Smooth muscle cell (in vitro differentiated cells): ENCODE data around the gene TPH2. TPM values are rescaled to one million over a fixed set of nuclear protein-coding genes. Genes with fewer than 3 reads are reported as not detected.
A peak's percentile ranks its signal among the peaks of the same experiment; 100 is the strongest.

ENCODE experiments used
- DNase-seq: peaks from one replicate; lab custom pipeline; 2025; ENCODE audit not compliant: unreplicated experiment; lab: John Stamatoyannopoulos, UW
- H2AFZ ChIP-seq: fragments of 200-600 bp; sonication (generic); 2 replicates; pipeline ENCODE4 v1.6.0; 2016; ENCODE audit warnings: antibody characterized with exemption, low read depth, mild to moderate bottlenecking
- H3F3A ChIP-seq: fragments of 200-600 bp; sonication (generic); 2 replicates; pipeline ENCODE4 v1.6.0; 2017; ENCODE audit warnings: antibody characterized with exemption, low read depth
- H3K27ac ChIP-seq: fragments of 200-600 bp; sonication (generic); 2 replicates; pipeline ENCODE4 v1.5.1; 2016; ENCODE audit warnings: low read depth, mild to moderate bottlenecking
- H3K27me3 ChIP-seq: fragments of 200-600 bp; sonication (generic); 2 replicates; pipeline ENCODE4 v1.6.1; 2016; ENCODE audit warnings: low read depth, mild to moderate bottlenecking
- H3K36me3 ChIP-seq: fragments of 200-600 bp; sonication (generic); 2 replicates; pipeline ENCODE4 v1.5.1; 2016; ENCODE audit warnings: low read depth
- H3K4me1 ChIP-seq: fragments of 200-600 bp; sonication (generic); 2 replicates; pipeline ENCODE4 v1.5.1; 2016; ENCODE audit warnings: low read depth
- H3K4me2 ChIP-seq: fragments of 200-600 bp; sonication (generic); 2 replicates; pipeline ENCODE4 v1.6.0; 2016; ENCODE audit warnings: mild to moderate bottlenecking
- H3K4me3 ChIP-seq: fragments of 200-600 bp; sonication (generic); 2 replicates; pipeline ENCODE4 v1.5.1; 2016; ENCODE audit warnings: mild to moderate bottlenecking
- H3K79me2 ChIP-seq: fragments of 200-600 bp; sonication (generic); 2 replicates; pipeline ENCODE4 v1.6.0; 2016; ENCODE audit warnings: low read depth, mild to moderate bottlenecking
- H3K9ac ChIP-seq: fragments of 200-600 bp; sonication (generic); 2 replicates; pipeline ENCODE4 v1.6.0; 2016; ENCODE audit warnings: low read depth
- H3K9me3 ChIP-seq: fragments of 200-600 bp; sonication (generic); replicated peaks from 2 replicates; pipeline ENCODE4 v1.5.1; 2016; ENCODE audit warnings: low read depth
- H4K20me1 ChIP-seq: fragments of 200-600 bp; sonication (generic); 2 replicates; pipeline ENCODE4 v1.6.0; 2016; ENCODE audit warnings: low read depth
- WGBS: methylation state at CpG from one replicate; pipeline ENCODE4 v1.1.7; 2016; ENCODE audit warnings: low lambda C conversion rate; 5-methylcytosine and 5-hydroxymethylcytosine counted together
- polyA plus RNA-seq: library from polyadenylated mRNA; unstranded; fragments of >200 nt; fragmentation: Nextera tagmentation; extraction: Ambion mirVana; gene quantifications from 2 replicates; pipeline ENCODE4 v1.2.1, GENCODE V29; 2016
- total RNA-seq: library from RNA; depleted of rRNA; stranded (reverse); fragments of >200 nt; gene quantifications from 2 replicates; pipeline ENCODE4 v1.2.3, GENCODE V29; 2014
- TF ChIP-seq, protein P1 (sequence below): fragments of 200-600 bp; sonication (generic); IDR thresholded peaks from 2 replicates; pipeline ENCODE4 v1.5.1; 2017; ENCODE audit warnings: borderline replicate concordance, mild to moderate bottlenecking, antibody characterized with exemption; ENCODE audit not compliant: insufficient read depth, poor library complexity, severe bottlenecking

TPH2 gene
- total and polyA plus RNA-seq, 2 experiments from 2014 or later = not detected

DNA sequence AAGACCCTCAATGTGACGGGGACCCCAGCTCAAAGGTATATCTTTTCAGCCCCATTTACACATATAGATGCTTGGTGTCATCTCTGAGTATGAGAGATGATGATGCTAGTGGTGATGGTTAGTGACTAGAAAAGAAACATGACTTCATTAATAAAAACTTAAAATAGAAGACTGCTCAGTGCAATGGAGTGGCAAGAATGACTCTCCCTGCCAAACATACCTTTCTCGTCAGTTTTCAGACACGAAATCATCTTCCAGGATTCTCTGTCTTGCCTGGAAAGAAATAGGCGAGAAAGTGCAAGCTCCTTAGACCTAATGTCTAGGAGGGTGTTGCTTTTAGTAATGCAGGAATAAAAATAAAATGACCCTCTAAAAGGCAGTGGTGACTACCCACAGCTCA lies 71.7 kb downstream of the TPH2 start:
- 55% methylated on average over 4 of the region's 4 CpGs for WGBS
- H4K20me1 ChIP-seq = no peaks in the 10 kb centered on the region
- no peaks in the 10 kb centered on the region for H3K4me1 ChIP-seq
- H3K27me3 ChIP-seq = peaks cover 2% of the 10 kb centered on the region
- H3K36me3 ChIP-seq = no peaks in the 10 kb centered on the region
- no peak overlapping the region for H3K4me2 ChIP-seq
- no peaks in the 10 kb centered on the region for H3K9me3 ChIP-seq
- H3K9ac ChIP-seq = peak overlapping the region; percentile 41
- peak overlapping the region; percentile 73 for H3K27ac ChIP-seq
- no peak overlapping the region for H2AFZ ChIP-seq
- H3F3A ChIP-seq = no peaks in the 10 kb centered on the region
- no peak overlapping the region for H3K4me3 ChIP-seq
- DNase-seq = no peak
- TF ChIP-seq, protein P1, sequence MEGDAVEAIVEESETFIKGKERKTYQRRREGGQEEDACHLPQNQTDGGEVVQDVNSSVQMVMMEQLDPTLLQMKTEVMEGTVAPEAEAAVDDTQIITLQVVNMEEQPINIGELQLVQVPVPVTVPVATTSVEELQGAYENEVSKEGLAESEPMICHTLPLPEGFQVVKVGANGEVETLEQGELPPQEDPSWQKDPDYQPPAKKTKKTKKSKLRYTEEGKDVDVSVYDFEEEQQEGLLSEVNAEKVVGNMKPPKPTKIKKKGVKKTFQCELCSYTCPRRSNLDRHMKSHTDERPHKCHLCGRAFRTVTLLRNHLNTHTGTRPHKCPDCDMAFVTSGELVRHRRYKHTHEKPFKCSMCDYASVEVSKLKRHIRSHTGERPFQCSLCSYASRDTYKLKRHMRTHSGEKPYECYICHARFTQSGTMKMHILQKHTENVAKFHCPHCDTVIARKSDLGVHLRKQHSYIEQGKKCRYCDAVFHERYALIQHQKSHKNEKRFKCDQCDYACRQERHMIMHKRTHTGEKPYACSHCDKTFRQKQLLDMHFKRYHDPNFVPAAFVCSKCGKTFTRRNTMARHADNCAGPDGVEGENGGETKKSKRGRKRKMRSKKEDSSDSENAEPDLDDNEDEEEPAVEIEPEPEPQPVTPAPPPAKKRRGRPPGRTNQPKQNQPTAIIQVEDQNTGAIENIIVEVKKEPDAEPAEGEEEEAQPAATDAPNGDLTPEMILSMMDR = no peak
- no peaks in the 10 kb centered on the region for H3K79me2 ChIP-seq

DNA sequence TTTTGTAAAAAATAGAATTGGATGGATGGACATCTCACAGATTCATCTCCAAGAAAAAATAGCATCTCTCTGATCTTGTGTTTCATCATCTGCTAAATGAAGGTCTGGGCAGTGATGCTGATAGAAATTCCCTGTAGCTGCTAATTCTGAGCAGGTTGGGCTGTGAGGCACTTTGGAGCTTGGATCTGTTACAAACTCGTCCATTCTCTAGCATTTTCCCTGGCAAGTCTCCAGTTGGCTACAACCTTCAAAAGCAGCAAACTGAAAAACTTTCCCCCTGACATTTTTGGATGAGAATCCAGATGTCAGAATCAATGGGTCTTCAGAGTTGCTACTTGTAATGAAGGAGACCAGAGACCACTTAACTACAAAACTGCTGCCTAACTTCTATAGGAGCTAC lies 72.7 kb downstream of the TPH2 start:
- no peak overlapping the region for H3K4me2 ChIP-seq
- H3F3A ChIP-seq = no peaks in the 10 kb centered on the region
- H3K9ac ChIP-seq = no peak overlapping the region
- no peaks in the 10 kb centered on the region for H3K79me2 ChIP-seq
- no peak for DNase-seq
- WGBS = 93% methylated on average over 1 of the region's 1 CpG
- no peaks in the 10 kb centered on the region for H3K36me3 ChIP-seq
- H3K9me3 ChIP-seq = no peaks in the 10 kb centered on the region
- TF ChIP-seq, protein P1 = no peak
- H3K27me3 ChIP-seq = no peaks in the 10 kb centered on the region
- no peaks in the 10 kb centered on the region for H4K20me1 ChIP-seq
- no peak overlapping the region for H2AFZ ChIP-seq
- peak overlapping the region; percentile 73 for H3K27ac ChIP-seq
- no peaks in the 10 kb centered on the region for H3K4me1 ChIP-seq
- no peak overlapping the region for H3K4me3 ChIP-seq

DNA sequence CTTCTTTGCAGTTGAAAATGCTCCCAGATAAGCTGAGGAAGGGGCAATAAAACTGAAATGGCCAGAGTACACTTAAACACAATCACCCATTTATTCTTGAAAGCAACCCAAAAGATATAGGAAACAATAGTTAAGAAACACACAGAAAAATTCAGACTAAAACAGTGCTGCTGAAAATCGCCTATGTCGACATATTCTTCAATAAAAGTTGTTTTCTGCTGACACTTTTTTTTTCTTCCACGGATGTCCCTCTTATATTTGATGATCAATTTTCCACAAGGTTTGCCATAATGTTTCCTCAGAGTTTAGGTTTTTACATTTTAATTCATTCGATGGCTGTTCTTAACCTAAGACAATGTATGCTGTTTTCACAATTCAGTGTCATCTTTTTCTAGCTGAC lies 74.2 kb downstream of the TPH2 start:
- no peaks in the 10 kb centered on the region for H3F3A ChIP-seq
- H3K4me2 ChIP-seq = no peak overlapping the region
- TF ChIP-seq, protein P1 = no peak
- no peak overlapping the region for H3K4me3 ChIP-seq
- no peak overlapping the region for H3K9ac ChIP-seq
- H3K27ac ChIP-seq = no peak overlapping the region
- no peak overlapping the region for H2AFZ ChIP-seq
- WGBS = 72% methylated on average over 4 of the region's 4 CpGs
- H3K4me1 ChIP-seq = no peaks in the 10 kb centered on the region
- H3K27me3 ChIP-seq = no peaks in the 10 kb centered on the region
- H3K9me3 ChIP-seq = no peaks in the 10 kb centered on the region
- H4K20me1 ChIP-seq = no peaks in the 10 kb centered on the region
- no peak for DNase-seq
- H3K36me3 ChIP-seq = no peaks in the 10 kb centered on the region
- no peaks in the 10 kb centered on the region for H3K79me2 ChIP-seq

DNA sequence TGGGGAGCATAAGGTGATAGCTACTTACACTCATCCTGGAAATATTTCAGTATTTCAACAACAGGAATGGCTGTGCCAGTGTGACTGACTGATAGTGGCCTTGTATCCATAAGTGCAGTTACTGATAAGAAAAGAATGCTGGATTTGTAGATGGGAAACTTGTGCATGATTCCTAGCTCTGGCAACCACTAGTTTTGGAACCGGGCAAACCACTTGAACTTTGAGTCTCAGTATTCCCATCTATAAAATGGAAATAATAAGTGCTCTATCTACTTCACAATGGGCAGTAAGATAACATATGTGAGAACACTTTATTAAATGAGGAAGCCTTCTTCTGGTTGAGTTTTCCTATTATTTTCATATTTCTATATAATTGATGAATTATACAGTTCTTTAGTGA lies 77.2 kb downstream of the TPH2 start:
- Histone ChIP-seq H3K36me3 (no peaks in the 10 kb centered on the region), H2AFZ (no peak overlapping the region), H3K27ac (no peak overlapping the region), H4K20me1 (no peaks in the 10 kb centered on the region), H3K4me2 (no peak overlapping the region), H3K4me3 (no peak overlapping the region), H3F3A (no peaks in the 10 kb centered on the region), H3K9ac (no peak overlapping the region), H3K27me3 (no peaks in the 10 kb centered on the region), H3K9me3 (no peaks in the 10 kb centered on the region), H3K4me1 (no peaks in the 10 kb centered on the region), H3K79me2 (no peaks in the 10 kb centered on the region)
- 74% methylated on average over 1 of the region's 1 CpG for WGBS
- TF ChIP-seq, protein P1 = no peak
- no peak for DNase-seq
